HL-60 (cell line): ENCODE results near the gene SPHK1.

ENCODE experiments used
- POLR2AphosphoS5 ChIP-seq: IDR thresholded peaks from 2 replicates; pipeline ENCODE4 v1.6.1; 2012; ENCODE audit warnings: low read depth
- TF ChIP-seq, protein P1 (sequence below): IDR thresholded peaks from one replicate; pipeline ENCODE4 v1.5.1; 2011; ENCODE audit warnings: low read length, control low read depth, inconsistent platforms; ENCODE audit not compliant: insufficient read depth
- TF ChIP-seq, protein P2 (sequence below): IDR thresholded peaks from 2 replicates; pipeline ENCODE4 v1.6.1; 2012; ENCODE audit warnings: low read depth; ENCODE audit not compliant: insufficient replicate concordance

DNA sequence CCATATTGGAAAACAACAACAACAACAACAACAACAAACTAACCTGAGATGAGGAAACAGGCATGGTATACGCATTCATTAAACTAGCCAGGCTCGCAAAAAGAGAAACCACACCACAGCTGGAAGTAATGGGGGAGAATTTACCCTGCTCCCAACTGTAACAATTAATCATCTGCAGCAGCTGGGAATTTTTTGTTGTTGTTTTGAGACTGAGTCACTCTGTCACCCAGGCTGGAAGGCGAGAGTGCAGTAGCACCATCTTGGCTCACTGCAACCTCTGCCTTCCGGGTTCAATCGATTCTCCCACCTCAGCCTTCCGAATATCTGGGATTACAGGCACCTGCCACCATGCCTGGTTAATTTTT is 47.0 kb upstream of the SPHK1 start:
- TF ChIP-seq, protein P1, sequence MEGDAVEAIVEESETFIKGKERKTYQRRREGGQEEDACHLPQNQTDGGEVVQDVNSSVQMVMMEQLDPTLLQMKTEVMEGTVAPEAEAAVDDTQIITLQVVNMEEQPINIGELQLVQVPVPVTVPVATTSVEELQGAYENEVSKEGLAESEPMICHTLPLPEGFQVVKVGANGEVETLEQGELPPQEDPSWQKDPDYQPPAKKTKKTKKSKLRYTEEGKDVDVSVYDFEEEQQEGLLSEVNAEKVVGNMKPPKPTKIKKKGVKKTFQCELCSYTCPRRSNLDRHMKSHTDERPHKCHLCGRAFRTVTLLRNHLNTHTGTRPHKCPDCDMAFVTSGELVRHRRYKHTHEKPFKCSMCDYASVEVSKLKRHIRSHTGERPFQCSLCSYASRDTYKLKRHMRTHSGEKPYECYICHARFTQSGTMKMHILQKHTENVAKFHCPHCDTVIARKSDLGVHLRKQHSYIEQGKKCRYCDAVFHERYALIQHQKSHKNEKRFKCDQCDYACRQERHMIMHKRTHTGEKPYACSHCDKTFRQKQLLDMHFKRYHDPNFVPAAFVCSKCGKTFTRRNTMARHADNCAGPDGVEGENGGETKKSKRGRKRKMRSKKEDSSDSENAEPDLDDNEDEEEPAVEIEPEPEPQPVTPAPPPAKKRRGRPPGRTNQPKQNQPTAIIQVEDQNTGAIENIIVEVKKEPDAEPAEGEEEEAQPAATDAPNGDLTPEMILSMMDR, result no peak
- no peak for TF ChIP-seq POLR2AphosphoS5
- TF ChIP-seq, protein P2, sequence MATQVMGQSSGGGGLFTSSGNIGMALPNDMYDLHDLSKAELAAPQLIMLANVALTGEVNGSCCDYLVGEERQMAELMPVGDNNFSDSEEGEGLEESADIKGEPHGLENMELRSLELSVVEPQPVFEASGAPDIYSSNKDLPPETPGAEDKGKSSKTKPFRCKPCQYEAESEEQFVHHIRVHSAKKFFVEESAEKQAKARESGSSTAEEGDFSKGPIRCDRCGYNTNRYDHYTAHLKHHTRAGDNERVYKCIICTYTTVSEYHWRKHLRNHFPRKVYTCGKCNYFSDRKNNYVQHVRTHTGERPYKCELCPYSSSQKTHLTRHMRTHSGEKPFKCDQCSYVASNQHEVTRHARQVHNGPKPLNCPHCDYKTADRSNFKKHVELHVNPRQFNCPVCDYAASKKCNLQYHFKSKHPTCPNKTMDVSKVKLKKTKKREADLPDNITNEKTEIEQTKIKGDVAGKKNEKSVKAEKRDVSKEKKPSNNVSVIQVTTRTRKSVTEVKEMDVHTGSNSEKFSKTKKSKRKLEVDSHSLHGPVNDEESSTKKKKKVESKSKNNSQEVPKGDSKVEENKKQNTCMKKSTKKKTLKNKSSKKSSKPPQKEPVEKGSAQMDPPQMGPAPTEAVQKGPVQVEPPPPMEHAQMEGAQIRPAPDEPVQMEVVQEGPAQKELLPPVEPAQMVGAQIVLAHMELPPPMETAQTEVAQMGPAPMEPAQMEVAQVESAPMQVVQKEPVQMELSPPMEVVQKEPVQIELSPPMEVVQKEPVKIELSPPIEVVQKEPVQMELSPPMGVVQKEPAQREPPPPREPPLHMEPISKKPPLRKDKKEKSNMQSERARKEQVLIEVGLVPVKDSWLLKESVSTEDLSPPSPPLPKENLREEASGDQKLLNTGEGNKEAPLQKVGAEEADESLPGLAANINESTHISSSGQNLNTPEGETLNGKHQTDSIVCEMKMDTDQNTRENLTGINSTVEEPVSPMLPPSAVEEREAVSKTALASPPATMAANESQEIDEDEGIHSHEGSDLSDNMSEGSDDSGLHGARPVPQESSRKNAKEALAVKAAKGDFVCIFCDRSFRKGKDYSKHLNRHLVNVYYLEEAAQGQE, result no peak
